ES-I3 (cell line): ENCODE data around the gene C19orf33.
A peak's percentile ranks its signal among the peaks of the same experiment; 100 is the strongest.
"Not testable (repeated sequence)": the region's sequence is repeated elsewhere in the genome, so short reads cannot be mapped to it uniquely, and the experiment has no call there.

ENCODE experiments used
- H3K36me3 ChIP-seq: 2 replicates; pipeline ENCODE4 v1.6.1; 2013; ENCODE audit warnings: mild to moderate bottlenecking, low read length, control low read depth, moderate library complexity; ENCODE audit not compliant: insufficient read depth
- H3K4me1 ChIP-seq: 2 replicates; pipeline ENCODE4 v1.6.1; 2013; ENCODE audit warnings: mild to moderate bottlenecking, control low read depth, low read length; ENCODE audit not compliant: insufficient read depth
- H3K9ac ChIP-seq: 2 replicates; pipeline ENCODE4 v1.6.1; 2013; ENCODE audit warnings: low read depth, mild to moderate bottlenecking, low read length, moderate library complexity
- H3K9me3 ChIP-seq: 2 replicates; pipeline ENCODE4 v1.6.1; 2013; ENCODE audit warnings: mild to moderate bottlenecking, low read length, moderate library complexity; ENCODE audit not compliant: control insufficient read depth, insufficient read depth

Gene C19orf33

GRCh38 chr19:38303517-38304351 lies at the start of gene C19orf33:
TSS of gene C19orf33 (plus strand) at chr19:38304251. CDS start at chr19:38304262, 11 bp downstream.
- H3K9me3 ChIP-seq: no peaks in the 10 kb centered on the region
- H3K9ac ChIP-seq: peak within 1 kb of the TSS; percentile 56
- H3K4me1 ChIP-seq: peaks cover 3% of the 10 kb centered on the region; the same call in 1 of the 2 replicates
- no peaks in the 10 kb centered on the region for H3K36me3 ChIP-seq

- peak overlapping the region; percentile 78 for H3K9ac ChIP-seq
- no peaks in the 10 kb centered on the region for H3K36me3 ChIP-seq
- peaks cover 26% of the 10 kb centered on the region for H3K4me1 ChIP-seq
- H3K9me3 ChIP-seq: no peaks in the 10 kb centered on the region
These were observed 48.6 kb upstream of the C19orf33 start for GRCh38 chr19:38255383-38256014.

- H3K36me3 ChIP-seq, H3K9ac ChIP-seq, H3K9me3 ChIP-seq: not testable (repeated sequence)
- H3K4me1 ChIP-seq: peaks cover 20% of the 10 kb centered on the region
These were observed 42.1 kb upstream of the C19orf33 start for GRCh38 chr19:38261942-38262341.

GRCh38 chr19:38262585-38263268 lies 41.3 kb upstream of the C19orf33 start:
- Histone ChIP-seq H3K9me3 (no peaks in the 10 kb centered on the region), H3K36me3 (no peaks in the 10 kb centered on the region; the same call in 1 of the 2 replicates), H3K9ac (no peak overlapping the region), H3K4me1 (peaks cover 27% of the 10 kb centered on the region)

GRCh38 chr19:38263689-38264485 lies 40.2 kb upstream of the C19orf33 start:
- H3K9me3 ChIP-seq: no peaks in the 10 kb centered on the region
- H3K36me3 ChIP-seq: no peaks in the 10 kb centered on the region; the same call in 1 of the 2 replicates
- peaks cover 35% of the 10 kb centered on the region for H3K4me1 ChIP-seq
- peak overlapping the region; percentile 78 for H3K9ac ChIP-seq

- no peaks in the 10 kb centered on the region for H3K9me3 ChIP-seq
- H3K4me1 ChIP-seq: peaks cover 35% of the 10 kb centered on the region
- peak within 1 kb of the TSS; percentile 78 for H3K9ac ChIP-seq
- no peaks in the 10 kb centered on the region; the same call in 1 of the 2 replicates for H3K36me3 ChIP-seq
These were observed 39.4 kb upstream of the C19orf33 start, which contains the start of gene SPINT2 for GRCh38 chr19:38264486-38265212. TSS of gene SPINT2 (plus strand) at chr19:38264573. CDS start at chr19:38264893, 320 bp downstream.

GRCh38 chr19:38265213-38265861 lies 38.7 kb upstream of the C19orf33 start:
- peaks cover 39% of the 10 kb centered on the region for H3K4me1 ChIP-seq
- peak overlapping the region; percentile 78 for H3K9ac ChIP-seq
- no peaks in the 10 kb centered on the region for H3K9me3 ChIP-seq
- H3K36me3 ChIP-seq: no peaks in the 10 kb centered on the region; the same call in 1 of the 2 replicates

- H3K4me1 ChIP-seq: peaks cover 43% of the 10 kb centered on the region
- no peaks in the 10 kb centered on the region for H3K9me3 ChIP-seq
- peak overlapping the region; percentile 78 for H3K9ac ChIP-seq
- no peaks in the 10 kb centered on the region; the same call in 1 of the 2 replicates for H3K36me3 ChIP-seq
These were observed 38.1 kb upstream of the C19orf33 start for GRCh38 chr19:38265921-38266429.

- H3K36me3 ChIP-seq: no peaks in the 10 kb centered on the region; the same call in 1 of the 2 replicates
- H3K9ac ChIP-seq: peak overlapping the region; percentile 43
- peaks cover 43% of the 10 kb centered on the region for H3K4me1 ChIP-seq
- H3K9me3 ChIP-seq: no peaks in the 10 kb centered on the region
These were observed 37.0 kb upstream of the C19orf33 start for GRCh38 chr19:38266981-38267597.

- no peaks in the 10 kb centered on the region for H3K9me3 ChIP-seq
- H3K36me3 ChIP-seq: no peaks in the 10 kb centered on the region; the same call in 1 of the 2 replicates
- H3K9ac ChIP-seq: no peak overlapping the region
- H3K4me1 ChIP-seq: peaks cover 39% of the 10 kb centered on the region
These were observed 36.1 kb upstream of the C19orf33 start for GRCh38 chr19:38267761-38268483.

GRCh38 chr19:38268539-38268938 lies 35.5 kb upstream of the C19orf33 start:
- peaks cover 37% of the 10 kb centered on the region for H3K4me1 ChIP-seq
- no peaks in the 10 kb centered on the region; the same call in 1 of the 2 replicates for H3K36me3 ChIP-seq
- H3K9ac ChIP-seq: no peak overlapping the region

More at GRCh38 chr19:38268539-38268938, 35.5 kb upstream of the C19orf33 start:
- H3K9me3 ChIP-seq: no peaks in the 10 kb centered on the region
